Measurements from ENCODE around the gene CELF6.

DNA sequence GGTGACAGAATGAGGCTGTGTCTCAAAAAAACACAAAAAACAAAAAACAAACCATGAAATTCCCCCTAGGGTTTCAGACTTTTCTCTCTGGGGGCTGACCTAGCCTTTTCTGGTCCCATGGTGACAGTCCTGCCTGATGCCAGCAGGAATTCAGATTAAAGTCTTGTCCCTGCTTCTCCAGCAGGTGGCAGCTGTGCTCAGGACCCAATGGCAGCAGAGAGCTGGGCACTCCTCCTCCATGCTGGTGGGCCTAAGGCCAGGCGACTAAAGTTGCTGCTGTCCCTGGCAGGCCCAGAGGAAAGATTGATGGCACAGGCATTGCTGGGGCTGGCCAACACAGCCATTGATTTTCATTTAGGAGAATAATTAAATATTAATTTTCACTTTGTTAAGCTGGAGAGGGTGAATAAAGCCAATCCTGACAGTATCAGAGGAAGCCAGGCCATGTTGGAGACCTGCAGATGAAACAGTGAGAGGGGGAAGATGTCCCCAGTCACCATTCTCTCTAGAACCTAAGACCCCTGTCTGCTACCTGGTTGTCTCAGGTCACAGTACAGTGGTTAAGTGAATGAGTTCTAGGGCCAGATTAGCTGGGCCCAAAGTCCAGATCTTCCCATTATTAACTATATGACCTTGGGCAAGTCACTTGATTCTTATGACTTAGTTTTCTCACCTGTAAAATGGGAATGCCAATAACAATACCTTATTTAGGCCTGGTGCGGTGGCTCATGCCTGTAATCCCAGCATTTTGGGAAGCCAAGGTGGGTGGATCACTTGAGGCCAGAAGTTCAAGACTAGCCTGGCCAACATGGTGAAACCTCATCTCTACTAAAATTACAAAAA, 7.1 kb downstream of the CELF6 start:
- TF ChIP-seq, protein P1, sequence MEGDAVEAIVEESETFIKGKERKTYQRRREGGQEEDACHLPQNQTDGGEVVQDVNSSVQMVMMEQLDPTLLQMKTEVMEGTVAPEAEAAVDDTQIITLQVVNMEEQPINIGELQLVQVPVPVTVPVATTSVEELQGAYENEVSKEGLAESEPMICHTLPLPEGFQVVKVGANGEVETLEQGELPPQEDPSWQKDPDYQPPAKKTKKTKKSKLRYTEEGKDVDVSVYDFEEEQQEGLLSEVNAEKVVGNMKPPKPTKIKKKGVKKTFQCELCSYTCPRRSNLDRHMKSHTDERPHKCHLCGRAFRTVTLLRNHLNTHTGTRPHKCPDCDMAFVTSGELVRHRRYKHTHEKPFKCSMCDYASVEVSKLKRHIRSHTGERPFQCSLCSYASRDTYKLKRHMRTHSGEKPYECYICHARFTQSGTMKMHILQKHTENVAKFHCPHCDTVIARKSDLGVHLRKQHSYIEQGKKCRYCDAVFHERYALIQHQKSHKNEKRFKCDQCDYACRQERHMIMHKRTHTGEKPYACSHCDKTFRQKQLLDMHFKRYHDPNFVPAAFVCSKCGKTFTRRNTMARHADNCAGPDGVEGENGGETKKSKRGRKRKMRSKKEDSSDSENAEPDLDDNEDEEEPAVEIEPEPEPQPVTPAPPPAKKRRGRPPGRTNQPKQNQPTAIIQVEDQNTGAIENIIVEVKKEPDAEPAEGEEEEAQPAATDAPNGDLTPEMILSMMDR (IDR thresholded peaks at IDR 0.05) = peak; percentile 62 to 69
- TF ChIP-seq POLR2AphosphoS5 (IDR thresholded peaks at IDR 0.05) = no peak
- TF ChIP-seq POLR2A (IDR thresholded peaks at IDR 0.05) = no peak
- TF ChIP-seq EP300 (IDR thresholded peaks at IDR 0.05) = no peak

Data from suprapubic skin (tissue), 4 donors.